Dendritic cell treated with granulocyte-macrophage colony-stimulating factor and Interleukin-4, amounts not matched to agents 40 ng/mL and 50 ng/mL, for 4 days (primary cell): ENCODE data around the gene HOXA10.

ENCODE experiments used
- H3K27ac Mint-ChIP-seq: one replicate; pipeline ENCODE4 v1.8.0; 2022; ENCODE audit warnings: mild to moderate bottlenecking, mixed read lengths
- H3K27me3 Mint-ChIP-seq: one replicate; pipeline ENCODE4 v1.8.0; 2022; ENCODE audit warnings: mild to moderate bottlenecking, mixed read lengths
- H3K36me3 Mint-ChIP-seq: one replicate; pipeline ENCODE4 v1.8.0; 2022; ENCODE audit warnings: low read depth, mixed read lengths
- H3K4me1 Mint-ChIP-seq: one replicate; pipeline ENCODE4 v1.8.0; 2022; ENCODE audit warnings: low read depth, mixed read lengths
- H3K4me3 Mint-ChIP-seq: one replicate; pipeline ENCODE4 v1.8.0; 2022; ENCODE audit warnings: mild to moderate bottlenecking, moderate library complexity, mixed read lengths
- H3K9me3 Mint-ChIP-seq: one replicate; pipeline ENCODE4 v1.8.0; 2022; ENCODE audit warnings: mixed read lengths
- intact Hi-C: fragments of 100-400 bp; cut with micrococcal nuclease; formaldehyde crosslinking; loops from one replicate; pipeline ENCODE4 v1.15.0; 2022

HOXA10 gene

DNA sequence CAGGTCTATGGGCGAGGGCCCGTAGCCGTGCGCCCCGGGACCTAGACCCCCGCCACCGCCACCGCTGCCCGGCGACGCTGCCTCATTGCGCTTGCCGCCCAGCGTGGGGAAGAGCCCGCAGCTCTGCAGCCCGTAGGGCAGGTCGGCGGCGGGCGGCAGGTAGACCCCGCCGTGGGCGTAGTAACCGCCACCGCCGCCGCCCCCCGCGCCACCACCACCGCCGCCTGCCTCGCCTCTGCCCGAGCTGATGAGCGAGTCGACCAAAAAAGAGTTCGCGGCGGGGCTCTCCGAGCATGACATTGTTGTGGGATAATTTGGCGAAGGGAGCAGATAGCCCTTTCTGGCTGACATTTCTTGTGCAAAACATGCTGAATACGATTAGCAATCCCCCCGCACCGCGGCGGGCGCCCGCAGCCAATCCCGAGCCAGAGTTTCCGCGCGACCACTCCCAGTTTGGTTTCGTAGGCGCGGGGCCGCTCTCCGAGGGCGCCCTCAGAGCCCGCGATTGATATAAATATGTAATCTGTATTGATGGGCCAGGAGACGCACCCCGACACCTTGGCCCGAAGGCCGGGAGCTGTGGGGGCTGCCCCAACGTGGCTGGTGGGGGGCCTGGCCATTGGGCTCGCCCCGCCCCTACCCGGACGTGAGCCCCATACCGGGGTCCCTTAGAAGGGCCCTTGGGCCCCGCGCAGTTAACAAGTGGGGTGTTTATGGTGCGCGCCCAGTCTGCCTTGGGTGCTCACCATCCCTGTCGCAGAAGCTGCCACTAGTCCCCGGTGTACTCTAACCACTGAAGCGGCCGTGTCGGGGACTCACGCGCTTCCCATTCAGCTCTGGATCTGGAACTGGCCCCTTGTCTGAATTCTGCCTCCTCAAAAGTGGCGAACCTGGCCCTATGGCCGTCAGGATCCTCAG is at the start of gene HOXA10:
TSS of gene HOXA10 (minus strand) at position 365 of the 918 bp plus-strand sequence. CDS start at position 351, 14 bp downstream.
- intact Hi-C loops = no loop called here
- Mint-ChIP-seq H3K4me3 (peak within 1 kb of the TSS; percentile 71), H3K27me3 (peaks cover 91% of the 10 kb centered on the region), H3K4me1 (peaks cover 38% of the 10 kb centered on the region), H3K27ac (no peak within 1 kb of the TSS), H3K36me3 (no peaks in the 10 kb centered on the region), H3K9me3 (no peaks in the 10 kb centered on the region)

DNA sequence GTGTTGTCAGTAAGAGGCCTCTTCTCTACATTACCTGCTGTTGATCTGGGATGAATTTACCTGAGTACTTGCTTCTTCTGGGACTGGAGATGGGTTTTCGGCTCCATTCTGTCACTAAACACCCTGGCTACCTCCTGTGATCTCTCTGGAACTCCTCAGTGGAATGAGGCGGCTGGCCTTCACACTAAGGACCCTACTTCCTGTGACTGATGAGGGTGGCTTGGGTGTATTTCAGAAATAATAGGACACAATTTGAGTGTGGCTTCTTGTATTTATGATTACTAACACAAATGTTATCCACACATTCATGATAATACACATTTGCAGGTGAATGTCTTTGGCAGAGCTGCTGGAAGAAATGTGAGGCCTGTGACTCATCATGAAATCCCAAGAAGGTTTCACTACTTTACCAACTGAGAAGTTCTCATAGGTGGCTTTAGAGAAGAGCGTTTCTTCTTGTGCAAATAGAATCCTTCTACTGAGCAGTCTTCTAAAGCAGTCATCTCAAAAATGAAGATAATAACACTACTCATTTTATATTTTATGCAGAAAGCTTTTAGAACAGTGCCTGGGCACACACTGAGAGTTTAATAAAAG is 47.2 kb upstream of the HOXA10 start:
- Mint-ChIP-seq H3K4me1 (no peaks in the 10 kb centered on the region), H3K27ac (no peak overlapping the region), H3K9me3 (no peaks in the 10 kb centered on the region), H3K4me3 (no peak overlapping the region), H3K36me3 (no peaks in the 10 kb centered on the region), H3K27me3 (peaks cover 84% of the 10 kb centered on the region)
- intact Hi-C loops = no loop called here

DNA sequence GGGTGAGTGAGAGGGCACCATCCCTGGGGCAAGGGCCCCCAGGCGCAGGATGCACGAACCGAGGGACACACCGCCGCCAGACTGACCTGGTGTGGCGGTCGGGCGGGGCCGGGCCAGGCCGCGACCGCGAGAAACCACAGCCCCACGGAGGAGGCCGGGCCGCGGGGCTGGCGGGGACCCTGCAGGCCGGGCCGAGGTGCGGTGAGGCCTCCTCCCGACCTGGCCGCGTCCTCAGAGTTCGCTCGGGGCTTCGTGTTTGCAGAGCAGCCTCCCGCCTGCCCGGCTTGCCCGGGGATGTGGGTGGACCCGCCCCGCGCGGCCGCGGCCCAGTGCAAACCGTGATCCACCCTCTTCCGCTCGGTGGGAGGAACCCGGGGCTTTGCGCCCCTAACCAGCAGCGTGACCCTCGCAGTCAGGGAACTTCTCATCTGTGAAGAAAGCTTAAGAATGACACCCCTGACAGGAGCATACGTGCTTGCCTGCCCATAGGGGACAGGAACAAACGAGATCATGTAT is 46.4 kb upstream of the HOXA10 start:
- H3K9me3 Mint-ChIP-seq = no peaks in the 10 kb centered on the region
- no peaks in the 10 kb centered on the region for H3K36me3 Mint-ChIP-seq
- H3K4me3 Mint-ChIP-seq = peak overlapping the region; percentile 23
- H3K4me1 Mint-ChIP-seq = no peaks in the 10 kb centered on the region
- intact Hi-C loops = no loop called here
- H3K27me3 Mint-ChIP-seq = peaks cover 83% of the 10 kb centered on the region
- H3K27ac Mint-ChIP-seq = no peak overlapping the region

DNA sequence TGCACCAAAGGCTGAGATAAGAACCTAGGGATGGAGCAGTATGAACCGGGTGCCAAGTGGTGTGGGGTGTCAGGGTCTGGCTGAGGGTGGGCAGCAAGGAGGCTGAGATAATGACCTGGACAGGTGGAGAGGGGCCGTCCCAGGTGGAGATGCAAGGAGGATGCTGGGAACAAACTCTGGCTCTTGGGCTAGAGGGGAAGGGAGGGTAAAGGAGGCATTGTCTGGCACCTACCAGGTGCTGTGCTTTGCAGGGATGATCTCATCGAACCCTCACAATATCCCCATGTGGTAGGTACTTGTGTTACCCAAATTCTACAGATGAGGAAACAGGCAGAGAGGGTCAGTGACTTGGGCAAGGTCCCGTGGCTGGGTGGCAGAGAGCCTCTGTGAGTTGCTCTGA is 45.7 kb upstream of the HOXA10 start:
- intact Hi-C loops = no loop called here

DNA sequence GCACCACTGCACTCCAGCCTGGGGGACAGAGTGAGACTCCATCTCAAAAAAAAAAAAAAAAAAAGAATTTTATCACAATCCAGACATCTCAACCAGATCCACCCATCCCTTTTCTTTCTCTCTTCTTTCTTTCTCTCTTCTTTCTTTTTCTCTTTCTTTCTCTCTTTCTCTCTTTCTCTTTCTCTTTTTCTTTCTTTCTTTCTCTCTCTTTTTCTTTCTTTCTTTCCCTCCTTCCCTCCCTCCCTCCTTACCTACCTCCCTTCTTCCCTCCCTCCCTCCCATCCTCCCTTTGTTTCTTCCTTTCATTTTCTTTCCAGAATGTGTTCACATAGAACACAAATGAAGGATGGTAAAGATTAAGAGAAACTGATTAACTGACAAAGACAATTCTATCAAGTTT is 43.8 kb upstream of the HOXA10 start:
- Mint-ChIP-seq H3K4me3 (no peak overlapping the region), H3K27ac (no peak overlapping the region)
- intact Hi-C loops = no loop called here

More for the DNA sequence above, 45.7 kb upstream of the HOXA10 start:
- H3K27me3 Mint-ChIP-seq = peaks cover 83% of the 10 kb centered on the region
- H3K9me3 Mint-ChIP-seq = no peaks in the 10 kb centered on the region
- H3K36me3 Mint-ChIP-seq = no peaks in the 10 kb centered on the region
- no peaks in the 10 kb centered on the region for H3K4me1 Mint-ChIP-seq
- no peak overlapping the region for H3K27ac Mint-ChIP-seq
- H3K4me3 Mint-ChIP-seq = no peak overlapping the region

DNA sequence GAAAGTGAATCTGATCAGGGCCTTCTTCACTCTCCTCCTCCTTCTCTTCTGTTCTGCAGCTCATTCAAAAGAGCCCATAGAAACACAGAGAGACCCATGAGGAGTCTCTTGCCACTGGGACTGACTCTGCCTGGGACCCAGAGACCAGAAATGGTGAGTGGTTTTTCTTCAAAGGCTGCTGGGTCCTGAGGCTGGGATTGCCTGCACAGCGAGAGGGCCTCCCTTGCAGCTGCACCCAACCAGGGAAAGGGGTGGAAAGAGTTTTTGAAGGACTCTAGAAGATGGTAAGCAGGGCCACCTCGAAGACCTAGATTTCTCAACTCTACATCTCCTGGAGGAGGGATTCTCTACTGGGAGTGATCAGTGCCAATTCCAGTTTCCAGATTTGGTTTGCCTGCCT is 41.2 kb upstream of the HOXA10 start:
- intact Hi-C loops = no loop called here
- Mint-ChIP-seq H3K4me1 (peaks cover 5% of the 10 kb centered on the region), H3K36me3 (no peaks in the 10 kb centered on the region), H3K27me3 (peaks cover 94% of the 10 kb centered on the region), H3K27ac (no peak overlapping the region), H3K4me3 (no peak overlapping the region), H3K9me3 (no peaks in the 10 kb centered on the region)

More for the DNA sequence above, 43.8 kb upstream of the HOXA10 start:
- Mint-ChIP-seq H3K4me1 (no peaks in the 10 kb centered on the region), H3K27me3 (peaks cover 90% of the 10 kb centered on the region), H3K36me3 (no peaks in the 10 kb centered on the region), H3K9me3 (no peaks in the 10 kb centered on the region)

DNA sequence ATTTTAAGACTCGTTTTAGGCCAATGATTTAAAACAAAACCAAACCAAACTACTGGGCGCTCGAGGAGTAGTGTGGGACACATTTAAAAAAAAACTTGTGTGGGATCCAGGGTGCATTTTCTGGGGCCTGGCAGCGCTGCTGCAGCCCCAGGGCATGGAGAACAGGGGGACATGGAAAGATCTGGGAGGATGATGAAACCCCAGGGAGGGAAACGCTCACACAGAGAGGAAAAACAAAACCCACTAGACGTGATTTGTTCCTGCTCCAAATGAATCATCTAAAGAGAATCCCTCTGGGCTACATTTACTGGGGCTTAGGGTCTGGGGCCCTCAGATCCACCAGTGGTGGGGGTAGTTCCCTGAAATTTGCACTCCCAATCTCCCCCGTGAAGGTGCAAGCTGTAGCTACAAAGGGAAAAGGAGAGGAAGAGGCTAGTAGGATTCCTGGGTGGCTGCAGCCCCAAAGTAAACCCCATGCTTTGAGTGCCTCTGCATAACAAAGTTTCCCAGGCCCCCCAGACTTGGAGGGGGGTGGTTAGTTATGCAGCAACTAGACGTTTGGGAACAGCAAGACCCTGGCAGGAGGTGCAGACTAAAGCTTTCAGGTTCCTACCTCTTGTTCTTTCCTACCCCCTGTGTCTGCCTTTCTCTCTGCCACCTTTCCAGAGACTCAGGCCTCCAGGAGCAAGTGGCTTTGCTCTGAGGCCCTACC is 40.3 kb upstream of the HOXA10 start:
- no peak overlapping the region for H3K27ac Mint-ChIP-seq
- peaks cover 7% of the 10 kb centered on the region for H3K4me1 Mint-ChIP-seq
- H3K36me3 Mint-ChIP-seq = no peaks in the 10 kb centered on the region
- intact Hi-C loops = loop anchor here (5.0 kb wide), 1 partner anchor 33 kb away; no protein-coding TSS in a partner anchor
- peaks cover 94% of the 10 kb centered on the region for H3K27me3 Mint-ChIP-seq
- H3K9me3 Mint-ChIP-seq = no peaks in the 10 kb centered on the region
- no peak overlapping the region for H3K4me3 Mint-ChIP-seq

DNA sequence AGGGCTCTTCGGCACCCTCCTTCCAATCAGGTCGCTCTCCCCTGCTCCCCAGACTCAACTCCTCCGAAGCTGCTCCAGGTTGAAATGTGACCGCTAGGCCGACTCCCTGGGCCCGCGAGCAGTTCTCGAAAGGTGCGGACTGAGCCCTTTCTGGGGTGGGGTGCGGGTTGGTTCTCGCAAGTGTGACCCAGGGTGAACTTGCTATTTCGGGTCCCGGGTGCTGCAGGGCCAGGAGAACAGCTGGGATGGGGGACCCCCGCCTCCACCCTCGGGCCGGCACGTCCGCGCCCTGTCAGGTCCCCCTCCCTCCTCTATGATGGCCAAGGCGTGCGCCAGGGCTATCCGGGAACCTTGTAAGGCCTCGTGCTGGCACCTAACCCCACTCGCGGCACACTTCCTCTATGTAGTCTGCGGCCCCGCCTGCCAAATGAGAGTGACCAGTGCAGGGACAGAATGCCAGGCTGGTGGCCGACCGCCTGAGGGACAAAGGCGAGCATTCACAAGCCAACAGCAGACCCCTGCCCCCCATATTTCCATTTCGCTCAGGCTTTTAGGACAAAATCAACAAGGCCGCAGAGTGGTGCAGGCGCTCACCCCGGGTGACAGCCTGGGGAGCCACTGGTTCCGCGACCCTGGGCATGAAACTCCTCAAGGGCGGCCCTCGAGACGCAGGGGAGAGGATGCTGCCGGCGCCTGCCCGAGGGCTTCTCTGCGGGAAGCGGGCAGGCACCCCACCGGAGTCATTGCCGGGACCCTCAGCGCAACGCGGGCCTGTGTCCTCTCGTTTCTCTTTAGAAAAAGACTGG is 39.5 kb upstream of the HOXA10 start:
- Mint-ChIP-seq H3K36me3 (no peaks in the 10 kb centered on the region), H3K27me3 (peaks cover 94% of the 10 kb centered on the region), H3K27ac (no peak overlapping the region), H3K4me3 (no peak overlapping the region), H3K4me1 (peaks cover 7% of the 10 kb centered on the region), H3K9me3 (no peaks in the 10 kb centered on the region)
- intact Hi-C loops = loop anchor here (5.0 kb wide), 1 partner anchor 34 kb away; no protein-coding TSS in a partner anchor

DNA sequence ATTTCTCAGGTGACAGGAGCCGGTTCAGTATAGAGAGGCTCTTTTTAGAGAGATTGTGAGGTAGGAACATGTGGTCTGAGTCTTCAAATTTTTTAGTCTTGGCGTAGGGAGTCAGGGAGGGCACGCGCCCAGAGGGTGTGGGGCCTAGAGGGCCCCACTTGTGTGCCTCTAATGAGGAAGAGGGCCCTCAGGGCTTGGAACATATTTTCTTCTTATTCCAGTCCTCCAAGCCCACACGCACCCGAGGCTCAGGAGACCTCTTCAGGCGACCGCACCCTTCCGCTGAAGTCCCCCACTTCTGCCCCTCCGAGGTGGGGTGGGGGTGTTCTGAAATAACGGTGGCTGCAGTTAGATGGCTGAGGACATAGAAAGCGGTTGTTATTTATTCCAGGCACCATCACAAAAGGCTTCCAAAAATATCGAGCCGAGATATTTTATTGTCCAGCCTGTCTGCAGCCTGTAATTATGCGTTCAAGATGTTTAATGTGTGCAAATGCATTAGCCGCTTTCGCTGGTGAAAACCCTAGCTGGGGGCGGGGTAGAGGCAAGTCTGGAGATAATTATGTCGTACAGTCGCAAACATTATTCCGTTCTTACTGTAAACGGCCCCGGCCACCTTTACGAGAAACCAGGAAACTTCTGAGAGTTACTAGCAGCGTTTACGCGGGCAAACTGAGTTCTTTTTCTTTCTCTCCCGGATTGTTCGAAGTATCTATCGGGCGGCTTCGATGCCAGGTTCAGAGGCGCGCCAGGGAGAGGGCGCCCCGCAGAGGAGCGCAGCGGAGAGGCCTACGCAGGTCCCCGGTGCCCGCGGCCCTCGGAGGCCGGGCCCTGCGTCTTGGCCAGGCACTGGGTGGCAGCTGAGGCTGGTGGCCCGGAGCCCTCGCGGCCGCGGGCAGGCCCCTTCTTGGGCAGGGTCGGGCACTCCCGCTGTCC is 38.6 kb upstream of the HOXA10 start:
- peaks cover 99% of the 10 kb centered on the region for H3K27me3 Mint-ChIP-seq
- H3K4me3 Mint-ChIP-seq = no peak overlapping the region
- H3K4me1 Mint-ChIP-seq = peaks cover 15% of the 10 kb centered on the region
- no peaks in the 10 kb centered on the region for H3K36me3 Mint-ChIP-seq
- no peak overlapping the region for H3K27ac Mint-ChIP-seq
- no peaks in the 10 kb centered on the region for H3K9me3 Mint-ChIP-seq
- intact Hi-C loops = loop anchor here (5.0 kb wide), 1 partner anchor 35 kb away; no protein-coding TSS in a partner anchor

DNA sequence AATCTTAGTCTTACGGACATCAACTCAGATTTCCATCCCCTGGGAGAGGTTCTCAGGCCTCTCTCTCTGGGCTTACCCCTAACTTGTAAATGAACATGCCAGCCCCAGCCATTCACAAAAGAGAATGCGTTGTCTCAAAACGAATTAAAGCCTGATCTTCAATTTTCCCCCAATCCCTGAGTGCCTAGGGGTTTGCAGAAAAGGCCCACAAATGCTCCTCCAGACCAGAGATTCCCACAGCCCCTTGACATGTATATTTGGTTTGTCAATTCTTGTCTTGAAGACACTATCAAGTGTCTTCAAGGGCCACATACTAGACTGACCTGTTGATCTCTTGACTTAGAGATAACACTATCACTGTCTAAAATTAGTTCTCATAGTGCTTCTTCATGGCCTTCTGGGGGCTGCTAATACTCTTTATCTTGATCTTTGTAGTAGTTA is 37.7 kb upstream of the HOXA10 start:
- no peaks in the 10 kb centered on the region for H3K36me3 Mint-ChIP-seq
- H3K9me3 Mint-ChIP-seq = no peaks in the 10 kb centered on the region
- no peak overlapping the region for H3K4me3 Mint-ChIP-seq
- H3K27me3 Mint-ChIP-seq = peaks cover 99% of the 10 kb centered on the region
- intact Hi-C loops = loop anchor here (5.0 kb wide), 1 partner anchor 36 kb away; no protein-coding TSS in a partner anchor
- no peak overlapping the region for H3K27ac Mint-ChIP-seq
- peaks cover 21% of the 10 kb centered on the region for H3K4me1 Mint-ChIP-seq

DNA sequence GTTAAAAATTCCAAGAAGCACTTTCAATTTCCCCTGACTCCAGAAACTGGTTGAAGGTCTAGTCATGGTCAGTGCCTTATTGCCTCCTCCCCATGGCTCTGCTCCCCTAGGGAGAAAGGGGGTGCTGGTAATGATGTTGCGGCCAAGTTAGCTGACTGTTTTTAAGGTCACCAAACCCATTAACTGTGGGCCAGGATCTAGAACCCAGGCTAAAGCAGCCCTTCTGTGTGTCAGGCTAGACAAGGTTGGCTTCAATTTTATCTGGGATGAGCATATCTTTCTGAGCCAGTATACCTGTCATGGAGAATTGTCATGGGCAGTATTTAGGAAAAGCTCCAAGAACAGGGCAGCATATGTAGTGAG is 36.9 kb upstream of the HOXA10 start:
- H3K4me1 Mint-ChIP-seq = peaks cover 23% of the 10 kb centered on the region
- no peaks in the 10 kb centered on the region for H3K36me3 Mint-ChIP-seq
- no peak overlapping the region for H3K4me3 Mint-ChIP-seq
- intact Hi-C loops = loop anchor here (5.0 kb wide), 1 partner anchor 36 kb away; no protein-coding TSS in a partner anchor
- H3K27ac Mint-ChIP-seq = no peak overlapping the region
- peaks cover 99% of the 10 kb centered on the region for H3K27me3 Mint-ChIP-seq
- no peaks in the 10 kb centered on the region for H3K9me3 Mint-ChIP-seq

DNA sequence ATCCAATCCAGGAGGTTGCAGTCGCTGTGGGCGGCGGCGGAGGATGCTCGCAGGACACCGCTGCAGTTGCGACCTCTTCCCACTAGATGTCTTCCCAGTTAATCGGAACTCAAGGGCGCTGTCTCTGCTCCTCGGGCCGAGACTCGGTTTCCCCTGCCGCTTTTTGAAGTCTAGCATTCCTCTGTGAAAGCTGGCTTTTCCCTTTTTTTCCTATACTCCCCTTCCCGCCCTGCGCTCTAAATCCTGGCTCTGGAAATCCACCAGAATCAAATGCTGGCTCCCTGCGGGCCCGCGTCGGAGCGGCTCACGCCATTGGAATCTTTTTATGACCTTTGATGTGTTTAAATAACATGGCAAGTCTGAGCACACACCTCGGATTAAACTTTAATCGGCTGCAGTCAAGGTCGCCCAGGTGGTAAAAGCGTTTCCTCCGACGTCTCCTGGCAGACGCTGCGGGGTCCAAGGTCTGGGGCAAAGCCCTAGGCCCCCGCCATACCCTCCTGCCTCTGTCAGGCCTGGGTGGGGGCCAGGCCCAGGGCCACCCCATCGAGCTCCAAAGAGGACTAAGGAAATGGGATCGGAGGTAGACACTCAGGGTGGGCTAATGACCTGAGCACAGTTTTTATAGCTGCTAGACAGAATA is 36.4 kb upstream of the HOXA10 start:
- H3K9me3 Mint-ChIP-seq = no peaks in the 10 kb centered on the region
- no peak overlapping the region for H3K27ac Mint-ChIP-seq
- no peaks in the 10 kb centered on the region for H3K36me3 Mint-ChIP-seq
- peak overlapping the region; percentile 67 for H3K4me3 Mint-ChIP-seq
- H3K27me3 Mint-ChIP-seq = peaks cover 100% of the 10 kb centered on the region
- peaks cover 28% of the 10 kb centered on the region for H3K4me1 Mint-ChIP-seq
- intact Hi-C loops = loop anchor here (1.0 to 5.0 kb wide), 2 partner anchors 37 to 366 kb away; no protein-coding TSS in a partner anchor
